ENCODE results near the gene TRABD2B.

DNA sequence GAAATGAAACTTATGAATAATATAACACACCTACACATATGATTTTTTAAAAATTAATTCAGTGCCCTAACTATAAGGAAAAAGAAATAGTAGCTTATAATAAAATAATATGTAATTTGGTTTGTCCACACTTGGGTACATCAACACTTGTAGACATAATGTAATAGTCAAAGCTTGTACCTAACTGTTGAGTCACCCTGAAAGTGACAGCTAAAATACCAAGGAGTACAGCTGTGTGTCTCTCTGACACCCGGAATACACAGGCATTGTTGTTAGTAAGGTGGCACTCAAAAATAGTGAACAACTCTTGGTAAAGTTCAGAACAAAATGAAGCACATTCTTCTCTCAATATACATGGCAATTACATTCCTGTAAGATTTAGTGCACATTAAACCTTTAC, 243.4 kb downstream of the TRABD2B start:
- TF ChIP-seq SP1 (IDR thresholded peaks at IDR 0.05) (no peak), ZBTB33 (IDR thresholded peaks at IDR 0.05) (no peak), JUND (IDR thresholded peaks at IDR 0.05) (no peak), HNF4A (conservative IDR thresholded peaks at IDR 0.05) (no peak), TAF1 (conservative IDR thresholded peaks at IDR 0.05) (no peak)
- TF ChIP-seq, protein P1, sequence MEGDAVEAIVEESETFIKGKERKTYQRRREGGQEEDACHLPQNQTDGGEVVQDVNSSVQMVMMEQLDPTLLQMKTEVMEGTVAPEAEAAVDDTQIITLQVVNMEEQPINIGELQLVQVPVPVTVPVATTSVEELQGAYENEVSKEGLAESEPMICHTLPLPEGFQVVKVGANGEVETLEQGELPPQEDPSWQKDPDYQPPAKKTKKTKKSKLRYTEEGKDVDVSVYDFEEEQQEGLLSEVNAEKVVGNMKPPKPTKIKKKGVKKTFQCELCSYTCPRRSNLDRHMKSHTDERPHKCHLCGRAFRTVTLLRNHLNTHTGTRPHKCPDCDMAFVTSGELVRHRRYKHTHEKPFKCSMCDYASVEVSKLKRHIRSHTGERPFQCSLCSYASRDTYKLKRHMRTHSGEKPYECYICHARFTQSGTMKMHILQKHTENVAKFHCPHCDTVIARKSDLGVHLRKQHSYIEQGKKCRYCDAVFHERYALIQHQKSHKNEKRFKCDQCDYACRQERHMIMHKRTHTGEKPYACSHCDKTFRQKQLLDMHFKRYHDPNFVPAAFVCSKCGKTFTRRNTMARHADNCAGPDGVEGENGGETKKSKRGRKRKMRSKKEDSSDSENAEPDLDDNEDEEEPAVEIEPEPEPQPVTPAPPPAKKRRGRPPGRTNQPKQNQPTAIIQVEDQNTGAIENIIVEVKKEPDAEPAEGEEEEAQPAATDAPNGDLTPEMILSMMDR (IDR thresholded peaks at IDR 0.05; ENCODE audit: low read depth, low read length, missing input control) = no peak
